Left forelimb (tissue), 1 donor: ENCODE results near the gene GPD2.

Experiments used
- DNase-seq: peaks from one replicate; pipeline ENCODE4 v3.0.0-alpha.2; 2018; ENCODE audit warnings: low spot score

Gene GPD2

DNA sequence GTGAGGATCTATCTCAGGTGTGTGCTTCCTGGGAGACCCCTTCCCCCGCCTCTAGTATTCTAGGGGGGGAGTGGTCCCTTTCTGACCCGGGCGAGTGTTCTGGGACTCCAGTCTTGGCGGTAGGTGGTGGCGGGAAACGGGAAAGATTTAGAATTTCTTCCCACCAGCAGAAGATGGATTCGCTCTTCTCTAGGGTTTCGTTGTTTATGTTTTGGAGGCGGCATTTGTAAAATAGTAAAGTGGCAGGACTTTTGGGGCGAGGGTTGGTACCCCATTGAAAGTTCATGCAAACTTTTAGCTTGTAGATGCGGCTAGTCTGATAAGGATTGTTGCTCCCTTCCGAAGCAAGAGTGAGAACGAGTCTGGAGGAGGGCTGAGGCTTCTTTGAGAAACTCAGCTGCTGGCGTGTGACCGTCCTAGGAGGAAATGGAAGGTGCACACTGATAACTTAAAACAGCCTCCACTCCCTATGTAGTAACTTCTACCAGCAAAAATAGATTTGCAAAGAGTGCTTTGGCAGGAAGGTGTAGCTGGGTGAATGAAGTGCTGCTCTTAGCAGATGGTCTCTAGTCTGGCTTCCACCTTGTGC lies 412 bp downstream of the GPD2 start:
- no peak for DNase-seq

DNA sequence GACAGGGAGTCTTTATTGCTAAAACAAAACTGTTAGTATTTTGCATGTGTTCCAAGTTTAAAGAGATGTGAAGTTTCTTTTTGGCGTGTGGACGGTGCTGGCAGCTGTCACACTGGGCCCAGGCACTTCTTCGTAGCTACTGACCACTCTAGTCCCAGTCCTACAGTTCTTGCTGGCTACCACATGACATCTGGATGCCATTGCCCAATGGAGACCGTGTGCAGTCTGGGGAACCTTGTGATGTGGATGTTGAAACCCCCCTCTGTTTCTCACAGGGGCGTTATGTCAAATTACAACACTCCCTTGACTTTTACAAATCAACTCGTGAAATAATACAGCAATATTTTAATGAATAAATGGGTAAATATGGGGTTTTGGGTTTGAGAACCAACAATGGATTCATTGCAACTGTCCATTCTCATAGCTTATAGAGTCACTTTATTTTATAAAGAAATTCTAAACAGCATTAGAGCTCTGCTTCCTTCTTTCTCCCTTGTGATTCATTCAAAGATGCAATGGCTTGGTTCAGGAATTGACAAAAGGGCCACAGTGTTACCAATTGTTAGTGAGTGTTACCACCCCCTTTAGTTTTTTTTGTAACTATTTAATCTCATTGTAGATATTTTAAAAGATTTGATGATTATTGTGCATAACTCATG lies 1.2 kb downstream of the GPD2 start:
- no peak for DNase-seq

- DNase-seq = no peak
Observed at GRCh38 chr2:156437931-156438410, 1.8 kb downstream of the GPD2 start.

DNA sequence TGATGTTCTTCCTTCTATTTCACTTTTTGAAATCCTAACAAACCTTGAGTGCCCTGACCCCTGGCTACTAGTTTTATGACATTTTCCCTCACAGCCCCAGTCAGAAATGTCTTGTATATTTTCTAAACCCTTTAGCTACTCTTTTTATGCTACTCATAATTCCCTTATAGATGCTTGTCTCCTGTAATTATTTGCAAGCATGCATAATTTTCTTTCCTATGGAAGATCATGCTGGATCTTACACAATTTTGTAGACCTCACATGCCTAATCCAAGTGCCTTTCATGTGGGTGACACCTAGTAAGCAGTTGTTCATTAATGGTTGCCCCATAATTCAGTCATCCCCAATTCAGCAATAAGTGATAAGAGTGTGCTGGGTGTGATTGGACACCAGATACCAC lies 6.9 kb downstream of the GPD2 start:
- no peak for DNase-seq

DNA sequence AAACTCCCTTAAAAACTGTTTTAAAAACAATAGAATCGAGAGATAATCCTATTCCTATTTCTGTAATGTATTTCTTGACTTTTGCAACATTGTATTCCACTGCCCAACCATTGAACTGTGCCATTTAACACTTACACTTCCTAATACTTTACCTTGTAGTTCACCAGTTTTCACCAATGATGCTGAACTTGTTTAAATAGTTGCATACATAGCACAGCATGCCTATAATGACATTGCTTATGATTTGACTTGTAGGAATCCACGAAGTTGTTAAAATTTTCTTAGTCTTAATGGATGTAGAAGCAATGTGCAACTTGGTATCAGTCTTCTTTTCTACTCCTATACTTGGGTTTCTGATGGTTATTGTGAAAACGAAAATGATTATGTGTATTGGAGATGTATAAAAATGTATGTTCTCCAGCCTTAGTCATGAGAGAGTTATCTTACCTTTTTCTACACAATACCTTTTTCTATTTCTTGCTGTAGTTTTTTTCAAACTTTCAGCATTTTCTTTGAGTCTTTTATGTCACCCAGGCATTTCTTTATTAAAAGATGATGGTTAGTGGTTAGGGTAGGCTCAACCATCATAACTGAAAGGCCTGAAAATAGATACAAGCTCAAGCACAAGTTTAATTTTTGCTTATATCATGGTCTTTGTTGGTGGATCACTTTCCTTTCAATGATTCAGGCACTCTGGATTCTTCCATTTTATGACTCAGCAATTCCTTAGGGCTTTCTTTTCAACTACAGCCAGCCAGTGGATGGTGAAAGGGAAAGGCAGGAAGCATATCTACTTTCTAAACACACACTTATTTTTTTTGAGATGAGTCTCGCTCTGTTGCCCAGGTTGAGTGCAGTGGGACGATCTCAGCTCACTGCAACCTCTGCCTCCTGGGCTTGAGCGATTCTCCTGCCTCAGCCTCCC lies 9.4 kb downstream of the GPD2 start:
- DNase-seq = no peak

GRCh38 chr2:156447761-156448160 lies 11.6 kb downstream of the GPD2 start:
- no peak for DNase-seq

DNA sequence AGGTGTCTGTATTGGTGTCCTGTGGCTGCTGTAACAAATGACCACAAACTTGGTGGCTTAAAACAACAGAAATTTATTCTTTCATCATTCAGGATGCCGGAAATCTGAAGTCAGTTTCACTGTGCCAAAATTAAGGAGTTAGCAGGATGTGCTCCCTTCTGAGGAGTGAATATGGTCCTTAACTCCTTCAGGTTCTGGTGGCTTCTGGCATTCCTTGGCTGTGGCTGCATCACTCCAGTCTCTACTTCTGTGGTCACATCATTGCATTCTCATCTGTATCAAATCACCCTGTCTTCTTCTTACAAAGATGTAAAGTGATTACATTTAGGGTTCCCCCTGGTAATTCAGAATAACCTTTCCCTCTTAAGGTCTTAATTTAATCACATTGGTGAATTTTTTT lies 12.6 kb downstream of the GPD2 start:
- DNase-seq = no peak

DNA sequence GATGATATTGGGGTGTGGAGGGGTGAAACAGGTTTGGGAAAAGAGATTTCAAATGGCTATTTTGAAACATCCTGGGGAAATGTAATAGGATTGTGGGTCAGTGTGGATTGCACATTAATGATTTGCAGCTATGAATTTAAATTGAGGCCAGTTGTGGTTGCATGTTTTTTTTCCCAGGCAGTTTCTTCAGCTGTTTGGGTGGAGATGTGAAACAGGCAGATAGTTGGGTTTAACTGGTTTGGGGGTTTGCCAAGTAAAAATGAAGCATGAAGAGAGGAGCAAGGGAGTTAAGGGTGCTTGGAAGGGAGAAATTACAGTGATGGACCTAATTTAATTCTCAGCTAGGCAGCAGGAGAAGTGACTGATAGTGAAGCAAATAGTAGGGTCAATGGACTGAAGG lies 16.8 kb downstream of the GPD2 start:
- DNase-seq = no peak

DNA sequence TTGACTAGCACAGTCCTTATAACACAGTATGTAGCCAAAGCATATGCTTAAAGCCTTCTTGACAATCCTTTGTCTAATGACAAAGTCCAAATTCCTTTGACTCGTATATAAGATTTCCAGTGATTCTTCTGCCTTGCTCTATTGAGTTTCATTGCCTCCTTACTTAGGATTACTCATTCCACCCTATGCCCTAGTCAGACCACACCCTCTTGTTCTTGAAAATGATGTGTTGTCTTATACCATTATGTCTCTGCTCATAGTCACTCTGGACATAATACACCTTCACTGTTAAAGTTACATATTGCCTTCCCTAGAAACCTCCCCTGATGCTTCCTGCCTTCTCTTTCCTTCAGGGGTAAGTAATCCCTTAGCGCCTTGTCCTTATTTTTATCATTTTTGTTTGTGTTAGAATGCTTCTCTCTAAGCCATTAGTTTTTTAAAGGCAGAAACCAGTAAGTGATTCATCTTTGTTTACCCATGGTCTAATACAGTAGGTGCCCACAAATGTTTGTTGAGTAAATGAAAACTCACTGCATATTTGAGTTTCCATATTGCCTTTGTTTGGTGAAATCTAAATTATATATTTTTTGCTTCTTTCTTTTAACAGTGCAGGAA lies 19.3 kb downstream of the GPD2 start:
- no peak for DNase-seq

- DNase-seq = no peak
Observed at GRCh38 chr2:156456616-156457015, 20.4 kb downstream of the GPD2 start.

GRCh38 chr2:156457523-156458517 lies 21.6 kb downstream of the GPD2 start:
- no peak for DNase-seq

- no peak for DNase-seq
Observed at GRCh38 chr2:156459720-156460119, 23.5 kb downstream of the GPD2 start.

DNA sequence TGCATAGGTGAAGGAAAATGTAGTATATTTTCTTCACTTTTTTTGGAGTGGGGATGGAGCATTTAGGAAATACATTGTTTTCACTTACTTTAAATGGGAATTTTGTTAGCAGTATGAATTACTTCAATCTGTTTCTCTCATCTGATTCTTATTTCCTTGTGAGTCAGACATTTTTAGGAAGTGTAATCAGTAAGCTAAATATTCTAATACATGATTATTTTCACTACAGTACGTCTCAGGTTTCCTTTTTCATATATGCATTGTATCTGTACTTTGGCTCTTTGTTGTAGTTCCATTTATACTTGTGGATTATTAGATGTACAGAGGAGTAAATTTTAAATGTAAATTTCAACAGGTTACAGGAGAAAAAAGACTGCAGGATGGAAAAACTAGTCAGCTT lies 27.9 kb downstream of the GPD2 start:
- DNase-seq = no peak

- no peak for DNase-seq
Observed at GRCh38 chr2:156465573-156465972, 29.4 kb downstream of the GPD2 start.

DNA sequence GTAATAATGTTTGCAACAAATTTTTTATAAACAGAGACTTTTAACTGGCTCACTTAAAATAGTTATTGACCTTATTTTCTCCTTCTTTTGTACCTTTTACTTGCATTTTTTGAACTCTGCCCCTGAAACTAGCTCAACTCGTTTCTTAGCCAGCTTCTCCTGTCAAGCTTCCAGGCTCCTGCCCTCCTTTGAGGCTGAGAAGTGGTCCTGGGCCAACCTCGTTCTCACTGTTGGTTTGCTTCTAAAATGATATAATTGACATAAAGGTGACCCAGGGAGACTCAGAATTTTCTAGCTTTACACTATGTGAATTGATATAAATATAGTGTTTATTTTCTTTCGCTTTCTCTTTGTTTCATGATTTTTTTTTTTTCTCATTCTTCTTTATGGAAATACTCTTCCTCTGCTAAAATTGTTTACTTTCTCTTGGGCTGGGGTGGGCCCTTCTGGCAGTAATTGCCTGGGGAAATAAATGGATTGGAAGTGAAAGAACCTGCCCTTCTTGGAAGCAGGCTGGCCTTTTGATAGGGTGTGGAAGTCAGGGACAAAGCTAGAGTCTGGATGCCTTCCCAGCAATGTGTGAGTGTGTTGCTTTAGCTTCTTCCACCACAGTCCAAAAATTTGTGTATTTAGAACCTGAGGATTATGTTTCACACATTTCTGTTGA lies 30.7 kb downstream of the GPD2 start:
- peak; percentile 63 for DNase-seq

GRCh38 chr2:156470975-156471583 lies 34.9 kb downstream of the GPD2 start:
- no peak for DNase-seq

DNA sequence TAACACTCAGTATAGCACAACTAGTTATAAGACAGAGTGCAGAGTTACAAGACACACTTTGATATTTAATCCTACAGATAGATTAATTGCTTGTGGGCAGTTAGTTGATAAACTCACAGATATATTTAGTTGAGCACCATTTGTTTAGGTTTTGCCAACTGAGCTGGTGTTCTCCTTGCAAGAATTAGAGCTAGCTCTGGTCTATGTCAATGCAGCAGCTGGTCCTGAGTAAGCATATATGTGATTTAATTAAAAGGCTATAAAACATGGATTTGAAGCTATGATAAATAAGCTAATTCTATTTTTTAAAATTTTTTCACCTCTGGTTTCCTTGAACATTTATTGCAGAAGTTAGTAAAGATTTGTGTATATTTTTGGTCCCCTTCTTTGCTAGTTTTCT lies 35.6 kb downstream of the GPD2 start:
- no peak for DNase-seq

- no peak for DNase-seq
Observed at GRCh38 chr2:156472686-156473085, 36.5 kb downstream of the GPD2 start.

- no peak for DNase-seq
Observed at GRCh38 chr2:156473445-156473844, 37.3 kb downstream of the GPD2 start.

DNA sequence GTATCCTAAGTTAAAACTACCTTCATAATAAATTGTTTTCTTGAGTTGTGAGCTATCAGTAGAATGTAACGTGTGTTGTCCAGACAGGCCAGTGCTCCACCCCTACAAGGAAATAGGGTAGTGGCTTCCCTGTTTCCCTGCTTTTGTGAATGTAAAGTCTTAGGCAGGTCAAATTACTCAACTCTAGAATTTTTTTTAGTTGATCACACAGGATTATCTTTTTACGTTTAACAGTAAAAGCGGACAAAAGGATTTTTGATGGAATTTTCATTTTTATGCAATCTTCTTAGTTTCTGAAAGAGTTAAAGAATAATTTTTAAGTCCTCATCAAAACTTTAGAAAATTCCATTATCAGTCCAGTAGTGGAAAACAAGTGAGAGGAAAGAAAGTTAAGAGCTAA lies 38.2 kb downstream of the GPD2 start:
- DNase-seq = no peak
